Immature natural killer cell (primary cell): Measurements from ENCODE around the gene DNMT1. TPM values are rescaled to one million over a fixed set of nuclear protein-coding genes. Genes with fewer than 3 reads are reported as not detected.

ENCODE experiments used
- DNase-seq, 3 donors: peaks; one replicate each; pipeline ENCODE4 v3.0.0; 2022; ENCODE audit warnings: mixed read lengths in 1 of 3
- H3K27ac Mint-ChIP-seq, 6 donors: one replicate each; pipeline ENCODE4 v1.8.0; 2020; ENCODE audit warnings: mixed read lengths in 6 of 6, mild to moderate bottlenecking in 5 of 6, inconsistent platforms in 4 of 6, moderate library complexity in 3 of 6
- H3K27me3 Mint-ChIP-seq, 3 donors: one replicate each; pipeline ENCODE4 v1.8.0; 2020 to 2021; ENCODE audit warnings: low read depth in 3 of 3, mild to moderate bottlenecking in 3 of 3, mixed read lengths in 3 of 3, moderate library complexity in 3 of 3, inconsistent platforms in 1 of 3
- H3K36me3 Mint-ChIP-seq, 3 donors: one replicate each; pipeline ENCODE4 v1.8.0; 2020; ENCODE audit warnings: mixed read lengths in 3 of 3, inconsistent platforms in 2 of 3, mild to moderate bottlenecking in 2 of 3
- H3K4me1 Mint-ChIP-seq, 2 donors: one replicate each; pipeline ENCODE4 v1.8.0; 2020; ENCODE audit warnings: inconsistent platforms in 2 of 2, mild to moderate bottlenecking in 2 of 2, mixed read lengths in 2 of 2, moderate library complexity in 1 of 2
- H3K4me3 Mint-ChIP-seq, 5 donors: one replicate each; pipeline ENCODE4 v1.8.0; 2020; ENCODE audit warnings: mild to moderate bottlenecking in 5 of 5, mixed read lengths in 5 of 5, inconsistent platforms in 3 of 5, moderate library complexity in 3 of 5
- H3K9me3 Mint-ChIP-seq, 6 donors: one replicate each; pipeline ENCODE4 v1.8.0; 2020; ENCODE audit warnings: mild to moderate bottlenecking in 6 of 6, mixed read lengths in 6 of 6, inconsistent platforms in 4 of 6, moderate library complexity in 3 of 6
- polyA plus RNA-seq, 3 donors: library from polyadenylated mRNA; unstranded; fragments of 300-500 nt; fragmentation: Illumina TruSeq; gene quantifications; one replicate each; pipeline ENCODE4 v1.2.3, GENCODE V29; 2021

DNMT1 gene
- polyA plus RNA-seq, 3 donors from 2014 or later, result 21.8 to 162 (median 43.3) TPM

DNA sequence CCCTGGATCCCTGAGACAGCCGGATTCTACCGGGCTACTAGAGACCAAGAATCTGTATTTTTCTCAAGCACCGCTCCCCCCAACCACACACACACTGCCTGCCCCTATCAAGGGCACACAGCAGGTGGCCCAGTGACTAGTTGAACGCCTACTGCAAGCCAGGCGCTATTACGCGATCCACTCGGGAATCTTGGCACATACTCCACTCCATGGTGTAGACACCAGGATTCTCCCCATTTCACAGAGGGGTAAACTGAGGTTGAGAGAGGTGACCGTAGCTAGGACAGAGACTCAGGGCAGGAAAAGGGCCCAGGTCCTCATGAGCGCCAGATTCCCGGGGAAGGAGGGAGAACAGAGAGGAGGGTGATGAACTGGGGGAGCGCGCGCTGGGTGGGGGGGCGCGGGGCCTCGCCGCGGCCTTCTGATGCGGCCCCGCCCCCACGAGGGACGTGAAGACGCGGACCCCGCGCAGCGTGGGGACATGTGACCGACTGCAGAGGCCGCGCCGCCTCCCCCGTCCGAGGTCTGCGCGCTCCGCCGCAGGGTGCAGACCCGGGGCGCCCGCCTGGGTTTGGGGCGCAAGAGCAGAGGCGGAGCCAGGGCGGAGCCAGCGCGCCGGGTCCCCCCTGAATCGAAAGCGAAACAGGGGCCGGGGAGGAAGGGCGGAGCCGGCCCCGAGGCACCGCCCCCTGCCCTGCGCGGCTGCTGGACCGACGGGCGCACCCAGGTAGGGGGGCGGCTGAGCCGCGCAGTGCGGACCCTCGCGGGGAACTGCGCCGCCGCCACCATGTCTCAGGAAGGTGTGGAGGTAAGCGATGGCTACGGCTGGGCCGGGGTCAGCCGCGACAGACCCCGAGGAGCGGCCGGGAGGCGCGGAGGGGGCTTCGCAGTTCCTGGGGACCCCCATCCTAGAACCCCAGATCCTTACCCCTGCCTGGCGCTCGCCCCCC, 108.8 kb downstream of the DNMT1 start, which contains the start of gene SHFL:
TSS of gene SHFL (plus strand) at position 677 of the 950 bp plus-strand sequence. CDS start at position 788, 111 bp downstream.
- H3K36me3 Mint-ChIP-seq, result peaks cover 0 to 8% (median 0%) of the 10 kb centered on the region in 3 donors
- peak; percentile 84 to 88 (median 87) for DNase-seq
- H3K4me3 Mint-ChIP-seq, result peak within 1 kb of the TSS; percentile 83 to 91 (median 88)
- no peaks in the 10 kb centered on the region for H3K9me3 Mint-ChIP-seq
- H3K4me1 Mint-ChIP-seq, result peaks cover 9 to 13% of the 10 kb centered on the region in 2 donors
- peaks cover 0 to 2% (median 2%) of the 10 kb centered on the region in 3 donors for H3K27me3 Mint-ChIP-seq
- peak within 1 kb of the TSS; percentile 79 to 89 (median 88) for H3K27ac Mint-ChIP-seq

DNA sequence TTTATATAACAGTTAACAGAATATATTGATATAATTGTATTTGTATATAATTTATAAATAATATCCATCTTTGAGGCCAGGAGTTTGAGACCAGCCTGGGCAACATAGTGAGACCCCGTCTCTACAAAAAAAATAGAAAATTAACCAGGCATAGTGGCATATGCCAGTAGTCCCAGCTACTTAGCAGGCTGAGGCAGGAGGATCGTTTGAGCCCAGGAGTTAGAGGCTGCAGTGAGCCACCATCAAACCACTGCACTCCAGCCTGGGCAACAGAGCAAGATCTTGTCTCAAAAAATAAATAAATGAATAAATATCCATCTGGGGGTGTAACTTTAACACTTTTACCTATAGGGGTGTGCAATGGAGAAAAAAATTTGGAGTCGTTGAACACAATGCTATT, 110.0 kb downstream of the DNMT1 start:
- peak overlapping the region; percentile 79 to 89 (median 88) for H3K27ac Mint-ChIP-seq
- H3K36me3 Mint-ChIP-seq, result peaks cover 0 to 5% (median 0%) of the 10 kb centered on the region in 3 donors
- no peak for DNase-seq
- peaks cover 9 to 13% of the 10 kb centered on the region in 2 donors for H3K4me1 Mint-ChIP-seq
- H3K27me3 Mint-ChIP-seq, result peaks cover 0 to 2% (median 2%) of the 10 kb centered on the region in 3 donors
- peak overlapping the region; percentile 83 to 91 (median 88) for H3K4me3 Mint-ChIP-seq
- H3K9me3 Mint-ChIP-seq, result no peaks in the 10 kb centered on the region

DNA sequence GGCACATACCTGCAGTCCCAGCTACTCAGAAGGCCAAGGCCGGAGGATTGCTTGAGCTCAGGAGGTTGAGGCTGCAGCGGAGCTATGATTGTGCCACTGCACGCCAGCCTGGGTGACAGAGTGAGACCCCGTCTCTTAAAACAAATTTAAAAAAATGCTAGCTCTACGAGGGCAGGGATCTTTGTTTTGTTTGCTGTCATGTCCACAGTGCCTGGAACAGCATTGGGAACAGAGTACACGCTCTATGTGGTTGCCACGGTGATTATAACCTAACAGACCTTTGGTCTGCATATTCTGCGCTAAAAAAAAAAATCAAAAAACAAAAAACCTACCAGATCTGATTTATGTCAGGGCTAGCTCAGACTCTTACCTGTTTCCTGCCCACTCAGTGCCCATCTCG, 110.8 kb downstream of the DNMT1 start:
- peak overlapping the region in 3 of 6 donors; percentile 1 to 37 (median 18) for H3K27ac Mint-ChIP-seq
- peaks cover 9 to 13% of the 10 kb centered on the region in 2 donors for H3K4me1 Mint-ChIP-seq
- H3K9me3 Mint-ChIP-seq, result no peaks in the 10 kb centered on the region
- no peaks in the 10 kb centered on the region for H3K36me3 Mint-ChIP-seq
- no peak overlapping the region for H3K4me3 Mint-ChIP-seq
- DNase-seq, result no peak
- H3K27me3 Mint-ChIP-seq, result peaks cover 0 to 3% (median 2%) of the 10 kb centered on the region in 3 donors

Other genes with a start within 250 kb of the DNMT1 start
- not detected for gene COL5A3, start 184.4 kb downstream of the DNMT1 start, polyA plus RNA-seq
- gene RDH8, start 181.5 kb downstream of the DNMT1 start, polyA plus RNA-seq, result not detected
- gene SHFL, start 108.6 kb downstream of the DNMT1 start, polyA plus RNA-seq, result 10 to 100 TPM; 39.4 to 78.4 (median 44.2) TPM
- gene ANGPTL6, start 92.3 kb downstream of the DNMT1 start, polyA plus RNA-seq, result 1 to 10 TPM in 2 of 3 donors, under 1 TPM in 1; 0.53 to 1.9 (median 1.2) TPM
- gene PPAN, start 88.6 kb downstream of the DNMT1 start, polyA plus RNA-seq, result 10 to 100 TPM; 12.1 to 44.8 (median 18.4) TPM
- 10 to 100 TPM in 1 of 3 donors, 1 to 10 TPM in 2; 2.6 to 26.7 (median 6.9) TPM for gene P2RY11, start 83.3 kb downstream of the DNMT1 start, polyA plus RNA-seq
- 100 to 1,000 TPM; 334 to 509 (median 485) TPM for gene EIF3G, start 75.1 kb downstream of the DNMT1 start, polyA plus RNA-seq
- 1 to 10 TPM in 2 of 3 donors, under 1 TPM in 1; 0.79 to 2.7 (median 1.4) TPM for gene S1PR2, start 36.4 kb upstream of the DNMT1 start, polyA plus RNA-seq
- 10 to 100 TPM; 24.3 to 42.6 (median 27.1) TPM for gene MRPL4, start 57.3 kb upstream of the DNMT1 start, polyA plus RNA-seq
- gene ICAM1, start 76.2 kb upstream of the DNMT1 start, polyA plus RNA-seq, result 10 to 100 TPM in 2 of 3 donors, 1 to 10 TPM in 1; 9.9 to 18.4 (median 18.0) TPM
- 1 to 10 TPM in 1 of 3 donors, under 1 TPM in 1, not detected in 1; 0.63 to 1.1 TPM for gene ICAM4, start 92.0 kb upstream of the DNMT1 start, polyA plus RNA-seq
- gene ICAM5, start 95.0 kb upstream of the DNMT1 start, polyA plus RNA-seq, result not detected
- gene ZGLP1, start 114.9 kb upstream of the DNMT1 start, polyA plus RNA-seq, result 1 to 10 TPM in 1 of 3 donors, under 1 TPM in 1, not detected in 1; 0.48 to 1.9 TPM
- gene FDX2, start 121.1 kb upstream of the DNMT1 start, polyA plus RNA-seq, result 10 to 100 TPM; 12.5 to 17.8 (median 16.6) TPM
- 10 to 100 TPM in 1 of 3 donors, 1 to 10 TPM in 2; 8.7 to 31.5 (median 9.7) TPM for gene RAVER1, start 138.6 kb upstream of the DNMT1 start, polyA plus RNA-seq
- gene ICAM3, start 144.7 kb upstream of the DNMT1 start, polyA plus RNA-seq, result 100 to 1,000 TPM; 263 to 292 (median 280) TPM
- 100 to 1,000 TPM in 1 of 3 donors, 10 to 100 TPM in 2; 33.6 to 105 (median 40.6) TPM for gene TYK2, start 185.6 kb upstream of the DNMT1 start, polyA plus RNA-seq
- 100 to 1,000 TPM in 1 of 3 donors, 10 to 100 TPM in 2; 46.5 to 100 (median 62.7) TPM for gene CDC37, start 208.6 kb upstream of the DNMT1 start, polyA plus RNA-seq
- gene PDE4A, start 225.6 kb upstream of the DNMT1 start, polyA plus RNA-seq, result 10 to 100 TPM; 10.4 to 22.6 (median 11.1) TPM